GM21381 (cell line): ENCODE measurements around the gene ECE1.
"Not testable (repeated sequence)": the region's sequence is repeated elsewhere in the genome, so short reads cannot be mapped to it uniquely, and the experiment has no call there.

Experiments used
- ATAC-seq: cut with Tn5 transposase; IDR thresholded peaks from one replicate; pipeline ENCODE4 v1.9.1; 2021; ENCODE audit warnings: mild to moderate bottlenecking, moderate library complexity; ENCODE audit not compliant: unreplicated experiment

The ECE1 gene

GRCh38 chr1:21292984-21293536 lies 2.8 kb upstream of the ECE1 start:
- peak; percentile 34 for ATAC-seq

- ATAC-seq = no peak
These were observed 2.3 kb upstream of the ECE1 start for GRCh38 chr1:21292503-21292983.

GRCh38 chr1:21291964-21292363 lies 1.7 kb upstream of the ECE1 start:
- ATAC-seq = no peak

- ATAC-seq = no peak
These were observed 921 bp upstream of the ECE1 start for GRCh38 chr1:21291184-21291583.

- no peak for ATAC-seq
These were observed 282 bp upstream of the ECE1 start for GRCh38 chr1:21290546-21290944.

GRCh38 chr1:21289127-21289526 lies 1.1 kb downstream of the ECE1 start:
- ATAC-seq = no peak

GRCh38 chr1:21287905-21288514 lies 2.3 kb downstream of the ECE1 start:
- no peak for ATAC-seq

- not testable (repeated sequence) for ATAC-seq
These were observed 4.9 kb downstream of the ECE1 start for GRCh38 chr1:21285386-21285785.

- no peak for ATAC-seq
These were observed 5.2 kb downstream of the ECE1 start for GRCh38 chr1:21285055-21285372.

- ATAC-seq = no peak
These were observed 5.8 kb downstream of the ECE1 start for GRCh38 chr1:21284206-21285054.

- ATAC-seq = no peak
These were observed 6.7 kb downstream of the ECE1 start for GRCh38 chr1:21283524-21283923.

GRCh38 chr1:21282020-21282419 lies 8.2 kb downstream of the ECE1 start:
- not testable (repeated sequence) for ATAC-seq

GRCh38 chr1:21280482-21280881 lies 9.8 kb downstream of the ECE1 start:
- no peak for ATAC-seq

- no peak for ATAC-seq
These were observed 10.2 kb downstream of the ECE1 start for GRCh38 chr1:21280011-21280471.

- no peak for ATAC-seq
These were observed 11.1 kb downstream of the ECE1 start for GRCh38 chr1:21278860-21279845.

GRCh38 chr1:21278208-21278859 lies 11.9 kb downstream of the ECE1 start:
- no peak for ATAC-seq

- no peak for ATAC-seq
These were observed 13.1 kb downstream of the ECE1 start for GRCh38 chr1:21277180-21277579.

- no peak for ATAC-seq
These were observed 17.7 kb downstream of the ECE1 start for GRCh38 chr1:21272540-21272939.

- ATAC-seq = no peak
These were observed 18.7 kb downstream of the ECE1 start for GRCh38 chr1:21271550-21271949.

- no peak for ATAC-seq
These were observed 20.1 kb downstream of the ECE1 start for GRCh38 chr1:21270086-21270689.
